Ishikawa (cell line): ENCODE data around the gene UST.

ENCODE experiments used
- CEBPB ChIP-seq: IDR thresholded peaks from 2 replicates; pipeline ENCODE4 v1.6.1; 2012
- CREB1 ChIP-seq: IDR thresholded peaks from 2 replicates; pipeline ENCODE4 v1.6.1; 2012; ENCODE audit warnings: low read depth
- EGR1 ChIP-seq: IDR thresholded peaks from 2 replicates; pipeline ENCODE4 v1.6.1; 2012
- EP300 ChIP-seq: IDR thresholded peaks from 2 replicates; pipeline ENCODE4 v1.6.1; 2012; ENCODE audit warnings: borderline replicate concordance
- FOXM1 ChIP-seq: IDR thresholded peaks from 2 replicates; pipeline ENCODE4 v1.6.1; 2012; ENCODE audit warnings: low read depth, borderline replicate concordance
- NFIC ChIP-seq: IDR thresholded peaks from 2 replicates; pipeline ENCODE4 v1.6.1; 2012
- RAD21 ChIP-seq: IDR thresholded peaks from 2 replicates; pipeline ENCODE4 v1.6.1; 2012; ENCODE audit warnings: low read depth
- TAF1 ChIP-seq: IDR thresholded peaks from 2 replicates; pipeline ENCODE4 v1.6.1; 2012; ENCODE audit warnings: low read depth, mild to moderate bottlenecking
- TCF12 ChIP-seq: IDR thresholded peaks from 2 replicates; pipeline ENCODE4 v1.6.1; 2012; ENCODE audit warnings: low read depth
- TEAD4 ChIP-seq: IDR thresholded peaks from 2 replicates; pipeline ENCODE4 v1.6.1; 2012
- YY1 ChIP-seq: IDR thresholded peaks from 2 replicates; pipeline ENCODE4 v1.6.1; 2012; ENCODE audit warnings: low read depth
- ZBTB7A ChIP-seq: IDR thresholded peaks from 2 replicates; pipeline ENCODE4 v1.6.1; 2012; ENCODE audit warnings: low read depth
- TF ChIP-seq, protein P1 (sequence below): IDR thresholded peaks from 2 replicates; pipeline ENCODE4 v1.6.1; 2012
- TF ChIP-seq, protein P2 (sequence below): IDR thresholded peaks from 2 replicates; pipeline ENCODE4 v1.6.1; 2012; ENCODE audit warnings: low read depth, mild to moderate bottlenecking
- TF ChIP-seq, protein P3 (sequence below): IDR thresholded peaks from 2 replicates; pipeline ENCODE4 v1.6.1; 2012

The UST gene

DNA sequence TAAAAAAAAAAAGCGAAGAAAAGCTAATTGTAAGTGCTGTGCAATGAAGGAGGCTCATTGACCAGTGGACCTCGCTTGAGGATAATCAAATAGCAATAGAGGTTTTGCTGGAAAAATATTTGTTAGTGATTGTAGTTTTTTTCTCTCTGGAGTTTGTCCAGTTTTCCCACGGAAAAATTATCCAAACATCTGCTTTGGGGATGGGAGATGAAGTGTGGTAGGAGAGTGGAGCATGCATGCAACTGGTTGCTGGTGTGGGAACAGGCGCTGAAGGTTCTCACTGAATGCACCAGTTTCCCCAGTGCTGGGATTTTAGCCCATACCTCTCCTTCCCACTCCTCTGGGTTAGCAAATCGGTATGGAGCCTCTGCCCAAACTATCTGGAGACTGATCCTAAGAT, 288.9 kb downstream of the UST start:
- TF ChIP-seq, protein P1, sequence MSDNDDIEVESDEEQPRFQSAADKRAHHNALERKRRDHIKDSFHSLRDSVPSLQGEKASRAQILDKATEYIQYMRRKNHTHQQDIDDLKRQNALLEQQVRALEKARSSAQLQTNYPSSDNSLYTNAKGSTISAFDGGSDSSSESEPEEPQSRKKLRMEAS, result no peak
- no peak for TF ChIP-seq NFIC
- TF ChIP-seq CREB1, result no peak
- TF ChIP-seq TAF1, result no peak
- TF ChIP-seq FOXM1, result no peak
- TF ChIP-seq TEAD4, result no peak
- no peak for TF ChIP-seq TCF12
- TF ChIP-seq CEBPB, result no peak
- TF ChIP-seq, protein P2, sequence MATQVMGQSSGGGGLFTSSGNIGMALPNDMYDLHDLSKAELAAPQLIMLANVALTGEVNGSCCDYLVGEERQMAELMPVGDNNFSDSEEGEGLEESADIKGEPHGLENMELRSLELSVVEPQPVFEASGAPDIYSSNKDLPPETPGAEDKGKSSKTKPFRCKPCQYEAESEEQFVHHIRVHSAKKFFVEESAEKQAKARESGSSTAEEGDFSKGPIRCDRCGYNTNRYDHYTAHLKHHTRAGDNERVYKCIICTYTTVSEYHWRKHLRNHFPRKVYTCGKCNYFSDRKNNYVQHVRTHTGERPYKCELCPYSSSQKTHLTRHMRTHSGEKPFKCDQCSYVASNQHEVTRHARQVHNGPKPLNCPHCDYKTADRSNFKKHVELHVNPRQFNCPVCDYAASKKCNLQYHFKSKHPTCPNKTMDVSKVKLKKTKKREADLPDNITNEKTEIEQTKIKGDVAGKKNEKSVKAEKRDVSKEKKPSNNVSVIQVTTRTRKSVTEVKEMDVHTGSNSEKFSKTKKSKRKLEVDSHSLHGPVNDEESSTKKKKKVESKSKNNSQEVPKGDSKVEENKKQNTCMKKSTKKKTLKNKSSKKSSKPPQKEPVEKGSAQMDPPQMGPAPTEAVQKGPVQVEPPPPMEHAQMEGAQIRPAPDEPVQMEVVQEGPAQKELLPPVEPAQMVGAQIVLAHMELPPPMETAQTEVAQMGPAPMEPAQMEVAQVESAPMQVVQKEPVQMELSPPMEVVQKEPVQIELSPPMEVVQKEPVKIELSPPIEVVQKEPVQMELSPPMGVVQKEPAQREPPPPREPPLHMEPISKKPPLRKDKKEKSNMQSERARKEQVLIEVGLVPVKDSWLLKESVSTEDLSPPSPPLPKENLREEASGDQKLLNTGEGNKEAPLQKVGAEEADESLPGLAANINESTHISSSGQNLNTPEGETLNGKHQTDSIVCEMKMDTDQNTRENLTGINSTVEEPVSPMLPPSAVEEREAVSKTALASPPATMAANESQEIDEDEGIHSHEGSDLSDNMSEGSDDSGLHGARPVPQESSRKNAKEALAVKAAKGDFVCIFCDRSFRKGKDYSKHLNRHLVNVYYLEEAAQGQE, result no peak
- TF ChIP-seq ZBTB7A, result no peak
- TF ChIP-seq, protein P3, sequence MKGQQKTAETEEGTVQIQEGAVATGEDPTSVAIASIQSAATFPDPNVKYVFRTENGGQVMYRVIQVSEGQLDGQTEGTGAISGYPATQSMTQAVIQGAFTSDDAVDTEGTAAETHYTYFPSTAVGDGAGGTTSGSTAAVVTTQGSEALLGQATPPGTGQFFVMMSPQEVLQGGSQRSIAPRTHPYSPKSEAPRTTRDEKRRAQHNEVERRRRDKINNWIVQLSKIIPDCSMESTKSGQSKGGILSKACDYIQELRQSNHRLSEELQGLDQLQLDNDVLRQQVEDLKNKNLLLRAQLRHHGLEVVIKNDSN, result no peak
- TF ChIP-seq EP300, result no peak
- no peak for TF ChIP-seq YY1
- no peak for TF ChIP-seq RAD21
- no peak for TF ChIP-seq EGR1

DNA sequence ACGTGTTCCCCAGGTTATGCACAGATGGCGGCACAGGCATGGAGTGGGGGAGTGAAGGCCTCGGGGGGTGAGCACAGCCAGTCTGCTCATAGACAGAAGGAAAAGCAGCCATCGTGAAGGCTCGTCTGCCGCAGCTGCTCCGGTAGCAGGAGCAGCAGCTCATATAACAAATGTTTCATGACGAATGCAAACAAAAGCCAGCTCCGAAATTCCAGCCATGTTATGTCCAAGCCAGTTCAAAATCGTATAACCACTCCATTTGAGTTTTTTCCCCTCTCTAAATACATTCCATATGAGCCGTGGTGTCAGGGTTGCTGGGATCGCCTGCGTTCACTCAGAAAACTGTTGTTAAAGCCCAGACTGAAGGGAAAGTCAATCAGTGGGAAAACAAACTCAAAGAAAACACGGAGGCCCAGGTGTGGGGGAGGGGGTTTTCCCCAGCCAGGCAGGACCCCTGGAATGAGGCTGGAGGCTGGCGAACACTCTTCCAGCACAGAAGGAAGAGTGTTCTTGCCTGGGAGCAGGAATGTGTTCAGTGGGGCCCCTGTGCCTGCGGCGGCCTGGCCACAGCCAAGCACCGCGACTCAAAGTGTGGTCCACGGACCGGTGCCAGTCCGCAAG, 290.3 kb downstream of the UST start:
- no peak for TF ChIP-seq TEAD4
- TF ChIP-seq RAD21, result no peak
- TF ChIP-seq, protein P1, result no peak
- TF ChIP-seq CREB1, result no peak
- TF ChIP-seq TCF12, result no peak
- no peak for TF ChIP-seq ZBTB7A
- TF ChIP-seq CEBPB, result no peak
- no peak for TF ChIP-seq YY1
- TF ChIP-seq EGR1, result no peak
- TF ChIP-seq, protein P2, result no peak
- TF ChIP-seq, protein P3, result no peak
- no peak for TF ChIP-seq EP300
- no peak for TF ChIP-seq NFIC
- TF ChIP-seq FOXM1, result no peak
- TF ChIP-seq TAF1, result no peak

DNA sequence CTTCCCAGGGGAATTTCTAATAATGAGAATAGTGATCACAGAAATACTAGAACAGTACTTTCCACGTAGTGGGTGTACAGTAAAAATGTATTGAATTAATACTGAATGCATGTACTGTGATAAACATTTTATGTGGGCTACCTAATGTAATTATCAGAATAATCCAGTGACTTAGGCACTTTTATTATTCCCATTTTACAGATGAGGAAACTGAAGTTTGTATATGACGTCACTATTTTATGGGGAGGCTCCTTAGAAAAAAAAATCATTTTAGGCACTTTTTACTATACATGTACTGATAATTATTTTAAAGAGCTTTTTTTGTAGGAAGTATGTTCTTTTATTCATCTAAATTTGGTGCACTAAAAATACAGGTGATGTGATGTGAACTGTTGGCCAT, 295.1 kb downstream of the UST start:
- TF ChIP-seq TEAD4 (no peak), NFIC (no peak), EP300 (no peak), EGR1 (no peak), ZBTB7A (no peak), FOXM1 (no peak), CEBPB (no peak), RAD21 (no peak), CREB1 (no peak), TCF12 (no peak), TAF1 (no peak), YY1 (no peak)
- TF ChIP-seq, protein P3, result no peak
- TF ChIP-seq, protein P2, result no peak
